HG03159 (cell line): ENCODE results near the gene ERC1.
"Not testable (repeated sequence)": the region's sequence is repeated elsewhere in the genome, so short reads cannot be mapped to it uniquely, and the experiment has no call there.

Experiments used
- ATAC-seq: cut with Tn5 transposase; IDR thresholded peaks from one replicate; pipeline ENCODE4 v1.9.1; 2021; ENCODE audit warnings: mild to moderate bottlenecking, moderate library complexity; ENCODE audit not compliant: unreplicated experiment

Gene ERC1

GRCh38 chr12:1020389-1020788 lies 29.4 kb downstream of the ERC1 start:
- ATAC-seq, result no peak

- no peak for ATAC-seq
These were observed 31.3 kb downstream of the ERC1 start for GRCh38 chr12:1022032-1022970.

DNA sequence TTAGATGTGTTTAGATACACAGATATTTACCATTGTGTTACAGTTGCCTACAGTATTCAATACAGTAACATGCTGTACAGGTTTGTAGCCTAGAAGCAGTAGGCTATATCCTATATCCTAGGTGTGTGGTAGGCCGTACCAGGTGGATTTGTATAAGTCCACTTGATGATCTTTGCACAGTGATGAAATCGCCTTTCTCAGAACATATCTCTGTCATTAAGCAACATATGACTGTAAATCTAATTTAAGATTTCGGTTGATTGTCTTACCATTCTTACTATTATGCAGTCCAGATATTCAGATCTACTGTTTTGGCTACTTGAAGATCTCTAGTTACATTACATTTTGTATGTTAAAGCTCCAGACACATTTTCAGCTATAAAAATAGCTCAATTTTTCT lies 39.8 kb downstream of the ERC1 start:
- no peak for ATAC-seq

DNA sequence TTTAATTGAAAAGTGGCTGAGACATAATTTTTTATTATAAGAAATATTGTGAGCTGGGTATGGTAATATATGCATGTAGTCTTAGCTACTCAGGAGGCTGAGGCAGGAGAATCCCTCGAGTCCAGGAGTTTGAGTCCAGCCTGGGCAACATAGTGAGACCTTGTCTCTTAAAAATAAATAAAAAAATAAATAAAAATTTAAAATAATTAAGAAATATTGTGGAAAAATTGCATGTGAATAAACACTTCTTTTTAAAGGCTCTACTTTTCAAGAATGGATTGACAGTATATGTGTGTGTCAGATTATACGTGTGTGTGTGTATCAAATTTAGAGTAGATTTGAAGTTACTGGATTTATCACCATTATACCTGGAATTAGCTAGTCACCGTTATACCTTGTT lies 43.2 kb downstream of the ERC1 start:
- no peak for ATAC-seq

DNA sequence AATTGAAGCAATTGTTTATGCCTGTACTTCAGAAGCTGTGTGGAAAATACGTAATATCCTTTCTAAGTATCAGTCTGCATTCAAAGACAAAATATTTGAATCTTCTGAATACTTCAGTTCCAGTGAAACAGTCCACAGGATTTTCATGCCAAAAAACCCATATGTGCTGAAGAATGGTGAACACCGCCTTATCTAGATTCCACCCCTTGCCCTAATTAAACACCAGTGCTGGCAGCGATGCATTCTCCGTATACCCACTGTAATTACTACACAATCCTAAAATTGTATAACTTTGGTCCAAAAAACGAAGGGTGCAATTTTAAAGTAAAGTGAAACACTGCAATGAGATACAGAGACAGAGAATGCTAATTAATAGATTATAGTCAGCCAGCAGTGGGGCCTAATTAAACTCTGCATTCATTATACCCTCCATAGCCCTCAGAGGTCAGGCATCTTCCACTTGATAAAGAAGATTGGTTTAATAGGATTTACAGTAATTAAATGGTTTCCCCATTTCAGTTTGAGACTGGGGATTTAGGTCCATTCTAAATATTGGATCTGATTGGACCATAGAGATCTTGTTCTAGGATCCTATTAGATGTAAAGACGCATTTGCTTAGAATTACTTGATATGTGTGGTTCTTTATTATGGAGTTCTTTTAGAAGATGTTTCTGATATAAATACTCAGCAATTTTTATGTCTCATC lies 43.9 kb downstream of the ERC1 start:
- no peak for ATAC-seq

DNA sequence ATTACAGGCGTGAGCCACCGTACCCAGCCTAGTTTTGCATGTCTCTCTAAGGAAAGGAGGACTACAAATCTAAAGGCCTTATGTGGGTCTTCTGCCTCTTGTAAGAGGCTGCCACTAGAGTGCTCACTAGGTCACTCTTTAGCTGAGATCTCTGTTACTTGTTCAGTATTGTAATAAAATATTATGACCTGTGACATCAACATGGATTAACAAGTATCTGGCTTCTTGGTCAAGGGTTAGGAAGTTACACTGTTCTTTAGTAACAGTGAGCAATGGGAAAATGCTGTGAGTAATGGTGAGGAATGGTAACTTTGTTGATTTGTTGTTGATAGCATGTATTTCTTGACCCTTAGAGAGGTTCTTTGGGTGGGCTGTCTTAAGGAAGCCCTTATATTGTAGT lies 50.5 kb downstream of the ERC1 start:
- no peak for ATAC-seq

- no peak for ATAC-seq
These were observed 53.2 kb downstream of the ERC1 start for GRCh38 chr12:1044199-1044598.

DNA sequence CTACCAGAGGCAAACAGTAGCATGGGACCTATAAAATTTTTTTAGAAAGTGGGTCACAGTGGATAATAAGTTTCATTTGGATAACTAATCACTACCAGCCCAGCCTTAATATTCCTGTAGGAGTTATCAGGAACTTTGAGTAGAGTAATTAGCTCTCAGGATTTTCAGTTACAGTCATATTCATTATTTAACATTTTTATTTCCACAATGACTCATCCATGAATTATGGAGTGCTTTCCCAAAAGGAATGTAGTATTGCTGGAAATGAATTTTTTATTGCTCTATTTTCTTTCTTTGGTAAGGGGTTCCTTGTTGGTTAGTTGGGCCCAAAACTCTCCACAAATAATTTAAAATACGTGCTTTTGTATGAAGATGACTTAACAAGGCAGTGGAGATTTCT lies 53.7 kb downstream of the ERC1 start:
- no peak for ATAC-seq

DNA sequence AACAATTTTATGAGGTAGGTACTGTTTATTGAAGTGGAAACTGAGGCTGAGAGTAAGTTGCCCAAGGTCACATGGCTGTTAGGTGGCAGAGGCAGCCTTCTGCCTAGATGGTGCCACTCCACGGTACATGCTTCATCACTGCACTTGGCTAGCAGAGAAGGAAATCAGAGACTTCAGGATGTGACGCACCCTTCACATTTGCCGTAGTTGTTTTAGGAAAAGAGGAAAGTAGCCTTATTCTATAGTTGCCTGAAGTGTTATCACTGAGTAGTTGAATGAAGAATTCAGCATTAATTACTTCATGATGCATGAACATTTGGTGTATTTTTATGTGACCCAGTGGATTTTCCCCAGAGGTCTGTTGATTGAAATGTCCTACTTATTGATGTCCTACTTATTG lies 55.7 kb downstream of the ERC1 start:
- ATAC-seq, result no peak

DNA sequence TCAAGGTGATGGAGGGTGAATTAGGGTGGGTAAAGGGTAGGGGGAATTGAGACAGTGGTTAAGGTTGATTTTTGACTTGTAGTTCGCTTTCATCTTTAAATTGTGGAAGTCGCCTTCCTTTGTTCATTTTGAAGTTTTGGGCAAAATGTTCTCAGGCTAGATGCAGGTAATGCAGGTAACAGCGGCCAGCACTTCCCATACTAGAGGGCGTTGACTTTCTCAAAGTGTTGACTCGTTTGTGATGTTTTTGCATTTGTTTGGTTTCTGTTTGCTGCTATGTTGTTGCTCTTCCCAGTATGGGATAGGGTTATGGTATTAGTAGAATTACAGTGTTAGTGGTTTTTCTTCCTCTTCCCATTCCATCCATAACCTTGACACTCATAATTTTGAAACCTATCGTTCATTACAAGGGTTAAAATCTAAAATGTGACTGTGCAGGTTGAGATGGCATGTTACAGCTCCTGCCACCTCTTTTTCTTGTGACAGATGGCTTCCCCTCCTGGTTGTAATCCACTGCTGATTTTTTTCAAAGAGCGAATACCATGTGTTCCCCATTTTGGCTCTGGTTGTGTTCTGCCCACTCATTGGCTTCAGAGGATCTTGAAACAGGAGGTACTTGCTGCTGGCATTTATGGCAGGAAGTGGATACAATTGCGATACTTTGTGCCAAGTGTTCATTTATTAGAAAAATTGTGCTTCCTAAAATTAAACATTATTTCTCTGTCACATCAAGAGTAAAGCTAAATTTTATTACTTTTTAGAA lies 57.1 kb downstream of the ERC1 start:
- no peak for ATAC-seq

DNA sequence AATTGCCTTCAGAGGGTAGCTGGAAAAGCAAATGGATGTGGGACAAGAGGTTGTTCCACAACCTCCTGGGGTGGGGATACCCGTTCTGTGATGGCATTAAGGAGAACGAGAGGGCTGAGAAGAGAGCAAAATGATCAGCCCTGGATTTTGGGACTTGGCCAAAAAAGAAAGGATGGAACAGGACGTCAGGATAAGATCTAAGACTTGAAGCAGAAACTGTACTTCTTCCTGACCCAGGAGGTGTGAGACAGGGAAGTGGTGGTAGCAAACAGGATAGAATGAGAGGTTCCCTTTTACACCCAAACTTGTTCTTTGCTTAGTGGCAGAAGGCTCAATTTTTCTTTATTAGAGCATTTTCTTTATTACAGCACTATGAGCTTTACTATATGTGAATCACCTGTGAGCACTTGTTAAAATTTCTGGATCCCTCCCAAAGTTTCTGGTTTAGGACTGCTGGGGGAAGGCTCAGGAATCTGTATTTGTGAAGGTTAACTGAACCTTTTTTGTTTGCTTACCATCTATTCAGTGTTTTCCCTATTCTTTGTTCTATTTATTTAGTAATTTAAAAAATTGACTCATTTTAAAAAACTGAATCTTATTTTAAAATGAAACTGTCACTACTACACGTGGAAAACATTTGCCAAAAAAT lies 59.2 kb downstream of the ERC1 start:
- no peak for ATAC-seq

- ATAC-seq, result not testable (repeated sequence)
These were observed 60.6 kb downstream of the ERC1 start for GRCh38 chr12:1051672-1052071.

- no peak for ATAC-seq
These were observed 62.7 kb downstream of the ERC1 start for GRCh38 chr12:1053690-1054089.

GRCh38 chr12:1054117-1054870 lies 63.3 kb downstream of the ERC1 start:
- ATAC-seq, result no peak

DNA sequence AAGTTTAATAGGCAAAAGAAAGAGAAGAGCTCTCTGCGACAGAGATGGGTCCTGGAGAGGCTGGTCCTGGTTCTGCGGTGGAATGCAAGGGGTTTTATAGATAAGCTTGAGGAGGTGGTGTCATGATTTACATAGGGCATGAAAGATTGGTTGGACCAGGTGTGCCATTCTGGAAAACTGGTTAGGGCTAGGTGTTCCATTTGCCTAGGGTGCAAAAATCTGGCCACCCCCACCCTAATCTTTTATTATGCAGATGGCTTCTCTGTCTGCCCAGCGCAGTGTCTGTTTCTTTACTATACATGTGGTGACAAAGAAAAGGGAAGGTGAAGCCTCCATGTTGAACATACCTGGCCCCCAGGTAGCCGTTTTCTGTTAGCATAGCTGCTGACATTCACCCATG lies 65.4 kb downstream of the ERC1 start:
- ATAC-seq, result no peak

DNA sequence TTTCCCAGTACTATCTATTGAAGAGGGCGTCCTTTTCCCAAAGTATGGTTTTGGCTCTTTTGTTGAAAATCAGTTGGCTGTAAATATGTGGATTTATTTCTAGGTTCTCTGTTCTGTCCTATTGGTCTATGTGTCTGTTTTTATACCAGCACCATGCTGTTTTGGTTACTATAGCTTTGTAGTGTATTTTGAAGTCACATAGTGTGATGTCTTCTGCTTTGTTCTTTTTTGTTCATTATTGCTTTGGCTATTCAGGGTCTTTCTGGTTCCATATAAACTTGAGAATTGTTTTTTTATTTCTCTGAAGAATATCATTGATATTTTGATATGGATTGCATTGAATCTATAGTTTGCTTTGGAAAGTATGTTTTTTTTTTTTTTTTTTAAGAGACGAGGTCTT lies 67.4 kb downstream of the ERC1 start:
- no peak for ATAC-seq

GRCh38 chr12:1059162-1059561 lies 68.1 kb downstream of the ERC1 start:
- ATAC-seq, result no peak

GRCh38 chr12:1063852-1064251 lies 72.8 kb downstream of the ERC1 start:
- no peak for ATAC-seq

GRCh38 chr12:1064317-1064716 lies 73.3 kb downstream of the ERC1 start:
- no peak for ATAC-seq

DNA sequence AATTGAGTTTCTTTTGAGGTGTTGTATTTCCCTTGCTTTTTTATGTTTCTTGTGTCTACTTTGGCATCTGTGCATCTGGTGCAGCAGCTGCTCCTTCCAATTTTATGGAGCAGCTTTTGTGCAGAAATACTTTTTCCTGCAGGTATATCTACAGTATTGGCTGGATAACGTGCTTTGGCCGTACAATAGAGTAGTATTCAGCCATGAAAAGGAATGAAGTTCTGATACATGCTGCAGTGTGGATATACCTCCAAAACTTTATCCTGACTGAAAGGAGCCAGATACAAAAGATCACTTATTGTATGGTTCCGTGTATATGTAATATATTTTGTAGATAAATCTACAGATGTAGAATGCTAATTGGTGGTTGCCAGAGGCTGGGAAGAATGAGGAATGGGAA lies 74.6 kb downstream of the ERC1 start:
- ATAC-seq, result no peak
